Measurements from ENCODE around the gene WSB2. TPM values are rescaled to one million over a fixed set of nuclear protein-coding genes. Genes with fewer than 3 reads are reported as not detected.

Gene WSB2
- total RNA-seq, 2 donors from 2014 or later = 60.7 to 61.7 TPM

DNA sequence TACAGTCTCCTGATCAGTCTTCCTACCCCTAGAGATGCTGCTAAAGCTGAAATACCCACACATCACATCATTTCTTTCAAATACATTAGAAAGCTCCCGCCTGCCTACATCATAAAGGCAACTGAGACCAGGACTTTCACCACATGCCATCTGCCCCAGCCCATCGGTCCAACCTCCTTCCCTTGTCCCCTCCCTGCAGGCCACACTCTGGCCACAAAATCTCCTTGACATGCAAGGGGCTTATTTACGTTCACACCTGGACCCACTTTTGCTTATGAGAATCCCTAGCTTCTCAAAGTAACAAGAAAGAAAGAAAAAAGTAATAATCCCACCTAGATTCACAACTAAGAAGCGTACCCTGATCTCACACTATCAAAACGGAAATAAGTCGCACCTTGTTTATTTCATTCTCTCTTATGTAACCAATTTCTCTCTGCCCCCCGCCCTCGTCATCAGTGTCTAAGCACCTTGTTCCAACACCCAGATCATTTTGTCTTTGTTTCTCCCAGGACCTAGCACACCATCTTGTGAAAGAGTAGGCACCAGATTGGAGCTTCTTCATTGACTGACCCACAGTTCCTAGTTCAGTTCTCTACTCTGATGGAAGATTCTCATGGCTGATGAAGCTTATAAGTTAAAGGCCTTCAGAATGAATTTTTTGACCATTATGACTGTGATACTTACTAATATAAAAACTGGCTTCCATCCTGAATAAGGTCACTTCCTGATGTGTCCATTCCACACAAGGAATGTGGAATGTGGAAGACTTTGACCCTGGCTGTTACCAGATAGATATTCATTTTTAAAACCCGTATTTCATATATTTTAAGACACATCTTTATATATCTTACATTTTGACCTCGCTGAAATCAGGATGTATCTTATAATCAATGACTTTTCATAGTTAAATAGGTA is 7.7 kb downstream of the WSB2 start:
- Histone ChIP-seq H3K9ac (ENCODE audit: extremely low read depth, low read length, poor library complexity, severe bottlenecking) (no peak overlapping the region), H3K36me3 (ENCODE audit: control insufficient read depth, insufficient read depth, low read length) (peaks cover 51% of the 10 kb centered on the region), H3K9me3 (ENCODE audit: control insufficient read depth, low read length) (no peaks in the 10 kb centered on the region), H3K4me1 (ENCODE audit: control insufficient read depth, insufficient read depth, low read length) (no peaks in the 10 kb centered on the region), H3K27ac (ENCODE audit: low read depth, low read length) (no peak overlapping the region), H3K27me3 (ENCODE audit: control insufficient read depth, insufficient read depth, low read length, poor library complexity, severe bottlenecking) (no peaks in the 10 kb centered on the region), H3K4me3 (ENCODE audit: low read length) (no peak overlapping the region)
- H3K4me3 Mint-ChIP-seq = no peak overlapping the region
- peak overlapping the region; percentile 27 for H3K27ac Mint-ChIP-seq
- H3K9me3 Mint-ChIP-seq = no peaks in the 10 kb centered on the region
- WGBS, 2 experiments (ENCODE audit: insufficient coverage in 1 of 2, insufficient read length in 1 of 2) = 93 to 96% methylated on average over 5 to 9 of the region's 10 CpGs
- peaks cover 14% of the 10 kb centered on the region for H3K4me1 Mint-ChIP-seq
- H3K36me3 Mint-ChIP-seq (ENCODE audit: low read depth) = peaks cover 55% of the 10 kb centered on the region
- no peak for DNase-seq
- TF ChIP-seq CTCF (conservative IDR thresholded peaks at IDR 0.05) = no peak
- H3K27me3 Mint-ChIP-seq (ENCODE audit: insufficient read depth) = no peaks in the 10 kb centered on the region

- peaks cover 14% of the 10 kb centered on the region for H3K4me1 Mint-ChIP-seq
- Histone ChIP-seq H3K4me1 (ENCODE audit: control insufficient read depth, insufficient read depth, low read length) (no peaks in the 10 kb centered on the region), H3K9me3 (ENCODE audit: control insufficient read depth, low read length) (no peaks in the 10 kb centered on the region), H3K4me3 (ENCODE audit: low read length) (no peak overlapping the region), H3K36me3 (ENCODE audit: control insufficient read depth, insufficient read depth, low read length) (peaks cover 53% of the 10 kb centered on the region), H3K27me3 (ENCODE audit: control insufficient read depth, insufficient read depth, low read length, poor library complexity, severe bottlenecking) (no peaks in the 10 kb centered on the region), H3K9ac (ENCODE audit: extremely low read depth, low read length, poor library complexity, severe bottlenecking) (no peak overlapping the region), H3K27ac (ENCODE audit: low read depth, low read length) (no peak overlapping the region)
- peak; percentile 63 for DNase-seq
- peak overlapping the region; percentile 27 for H3K27ac Mint-ChIP-seq
- H3K9me3 Mint-ChIP-seq = no peaks in the 10 kb centered on the region
- 92 to 93% methylated on average over 7 to 14 of the region's 14 CpGs for WGBS, 2 experiments (ENCODE audit: insufficient coverage in 1 of 2, insufficient read length in 1 of 2)
- H3K27me3 Mint-ChIP-seq (ENCODE audit: insufficient read depth) = no peaks in the 10 kb centered on the region
- no peak for TF ChIP-seq CTCF (conservative IDR thresholded peaks at IDR 0.05)
- H3K4me3 Mint-ChIP-seq = no peak overlapping the region
- H3K36me3 Mint-ChIP-seq (ENCODE audit: low read depth) = peaks cover 55% of the 10 kb centered on the region
Measured at GRCh38 chr12:118052324-118053070, 8.5 kb downstream of the WSB2 start.

DNA sequence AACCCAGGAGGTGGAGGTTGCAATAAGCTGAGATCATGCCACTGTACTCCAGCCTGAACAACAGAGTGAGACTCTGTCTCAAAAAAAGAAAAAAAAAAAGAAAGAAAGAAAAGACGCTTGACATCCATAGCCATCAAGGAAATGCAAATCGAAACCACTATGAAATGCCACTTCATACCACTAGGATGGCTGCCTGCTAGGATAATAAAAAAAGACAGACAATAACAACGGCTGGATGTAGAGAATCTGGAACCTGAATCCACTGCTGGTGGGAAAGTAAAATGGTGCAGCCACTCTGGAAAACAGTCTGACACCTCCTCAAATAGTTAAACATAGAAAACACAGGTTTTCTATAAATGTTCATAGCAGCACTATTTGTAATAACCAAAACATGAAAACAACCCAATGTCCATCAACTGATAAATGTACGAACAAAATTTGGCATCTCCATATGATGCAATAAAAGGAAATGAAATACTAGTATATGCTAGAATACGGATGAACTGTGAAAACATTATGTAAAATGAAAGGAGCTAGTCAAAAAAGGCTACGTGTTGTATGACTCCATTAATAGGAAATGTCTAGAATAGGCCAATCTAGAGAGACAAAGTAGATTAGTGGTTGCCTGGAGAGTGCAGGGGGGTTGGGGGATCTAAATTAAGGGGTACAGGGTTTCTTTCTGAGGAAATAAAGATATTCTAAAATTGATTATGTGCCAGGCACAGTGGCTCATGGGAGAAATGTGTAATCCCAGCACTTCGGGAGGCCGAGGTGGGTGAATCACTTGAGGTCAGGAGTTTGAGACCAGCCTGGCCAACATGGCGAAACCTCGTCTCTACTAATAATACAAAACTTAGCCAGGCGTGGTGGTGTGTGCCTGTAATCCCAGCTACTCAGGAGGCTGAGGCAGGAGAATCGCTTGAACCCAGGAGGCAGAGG is 9.7 kb downstream of the WSB2 start:
- Histone ChIP-seq H3K9me3 (ENCODE audit: control insufficient read depth, low read length) (no peaks in the 10 kb centered on the region), H3K27me3 (ENCODE audit: control insufficient read depth, insufficient read depth, low read length, poor library complexity, severe bottlenecking) (no peaks in the 10 kb centered on the region), H3K4me1 (ENCODE audit: control insufficient read depth, insufficient read depth, low read length) (no peaks in the 10 kb centered on the region), H3K4me3 (ENCODE audit: low read length) (no peak overlapping the region), H3K36me3 (ENCODE audit: control insufficient read depth, insufficient read depth, low read length) (peaks cover 63% of the 10 kb centered on the region), H3K9ac (ENCODE audit: extremely low read depth, low read length, poor library complexity, severe bottlenecking) (no peak overlapping the region), H3K27ac (ENCODE audit: low read depth, low read length) (no peak overlapping the region)
- no peaks in the 10 kb centered on the region for H3K9me3 Mint-ChIP-seq
- H3K36me3 Mint-ChIP-seq (ENCODE audit: low read depth) = peaks cover 59% of the 10 kb centered on the region
- TF ChIP-seq CTCF (conservative IDR thresholded peaks at IDR 0.05) = peak; percentile 42
- H3K27me3 Mint-ChIP-seq (ENCODE audit: insufficient read depth) = no peaks in the 10 kb centered on the region
- no peak overlapping the region for H3K4me3 Mint-ChIP-seq
- no peak overlapping the region for H3K27ac Mint-ChIP-seq
- WGBS, 2 experiments (ENCODE audit: insufficient coverage in 1 of 2, insufficient read length in 1 of 2) = 93 to 95% methylated on average over 11 to 12 of the region's 12 CpGs
- DNase-seq = no peak
- H3K4me1 Mint-ChIP-seq = peaks cover 10% of the 10 kb centered on the region
